GDM1 (cell line): ENCODE results near the gene DNM1.
"Not testable (repeated sequence)": the region's sequence is repeated elsewhere in the genome, so short reads cannot be mapped to it uniquely, and the experiment has no call there.

Experiments used
- DNase-seq: peaks from one replicate; lab custom pipeline; 2025; lab: John Stamatoyannopoulos, UW

DNM1 gene

DNA sequence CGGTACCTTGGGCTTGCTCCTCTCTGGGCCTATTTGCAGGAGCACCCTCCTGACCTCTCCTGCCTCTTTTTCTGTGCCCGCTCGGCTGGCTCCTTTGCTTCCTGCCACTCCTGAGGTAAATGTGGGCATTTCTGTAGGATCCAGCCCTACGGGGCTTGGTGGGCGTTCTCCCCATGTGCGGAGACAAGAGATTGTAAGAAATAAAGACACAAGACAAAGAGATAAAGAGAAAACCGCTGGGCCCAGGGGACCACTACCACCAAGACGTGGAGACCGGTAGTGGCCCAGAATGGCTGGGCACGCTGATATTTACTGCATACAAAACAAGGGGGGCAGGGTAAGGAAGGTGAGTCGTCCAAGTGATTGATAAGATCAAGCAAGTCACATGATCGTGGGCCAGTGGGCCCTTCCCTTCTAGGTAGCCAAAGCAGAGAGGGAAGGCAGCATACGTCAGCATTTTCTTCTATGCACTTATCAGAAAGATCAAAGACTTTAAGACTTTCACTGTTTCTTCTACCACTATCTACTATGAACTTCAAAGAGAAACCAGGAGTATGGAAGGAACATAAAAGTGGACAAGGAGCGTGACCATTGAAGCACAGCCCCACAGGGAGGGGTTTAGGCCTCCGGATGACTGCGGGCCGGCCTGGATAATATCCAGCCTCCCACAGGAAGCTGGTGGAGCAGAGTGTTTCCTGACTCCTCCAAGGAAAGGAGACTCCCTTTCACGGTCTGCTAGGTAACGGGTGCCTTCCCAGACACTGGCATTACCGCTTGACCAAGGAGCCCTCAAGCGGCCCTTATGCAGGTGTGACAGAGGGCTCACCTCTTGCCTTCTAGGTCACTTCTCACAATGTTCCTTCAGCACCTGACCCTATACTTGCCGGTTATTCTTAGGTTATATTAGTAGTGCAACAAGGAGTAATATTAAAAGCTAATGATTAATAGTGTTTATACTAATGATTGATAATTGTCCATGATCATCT, 76.2 kb downstream of the DNM1 start:
- DNase-seq: not testable (repeated sequence)

DNA sequence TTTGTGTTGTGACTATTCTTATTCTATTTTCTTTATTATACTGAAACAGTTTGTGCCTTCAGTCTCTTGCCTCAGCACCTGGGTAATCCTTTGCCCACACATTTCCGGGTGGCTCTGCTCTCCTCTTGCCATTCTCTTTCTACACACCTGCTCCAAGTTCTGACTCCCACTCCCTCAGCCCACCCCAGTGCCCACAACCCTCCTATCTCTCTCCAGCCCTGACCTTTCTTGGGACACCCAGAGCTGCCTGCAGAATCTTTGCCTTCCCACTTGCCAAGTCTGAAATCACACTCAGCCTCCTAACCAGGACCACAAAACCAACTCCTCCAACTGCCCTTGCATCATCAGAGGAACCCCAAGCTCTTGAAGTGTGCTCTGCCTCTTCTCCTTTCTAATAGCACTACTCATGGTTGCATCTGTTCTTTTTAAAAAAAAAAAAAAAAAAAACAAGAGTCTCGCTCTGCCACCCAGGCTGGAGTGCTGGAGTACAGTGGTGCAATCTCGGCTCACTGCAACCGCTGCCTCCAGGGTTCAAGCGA, 77.0 kb downstream of the DNM1 start:
- DNase-seq: no peak

DNA sequence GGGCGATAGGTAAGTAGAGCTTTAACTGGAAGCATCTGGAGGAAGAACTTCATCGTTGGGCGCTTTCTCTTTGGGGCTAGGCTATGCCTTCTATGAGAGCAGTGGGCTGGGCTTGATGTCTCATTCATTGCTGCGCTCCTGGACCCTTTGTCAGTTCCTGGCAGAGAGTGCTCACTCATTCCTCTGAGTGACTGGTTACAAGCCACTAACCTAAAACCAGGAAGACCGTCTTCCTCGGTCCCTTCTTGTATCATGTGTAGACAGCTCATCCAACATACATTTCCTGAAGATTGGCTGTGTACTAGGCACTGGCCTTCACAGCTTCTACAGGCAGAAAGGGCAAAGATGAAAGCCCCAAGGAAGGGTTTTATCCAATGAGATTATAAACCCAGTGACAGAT, 79.3 kb downstream of the DNM1 start:
- no peak for DNase-seq

DNA sequence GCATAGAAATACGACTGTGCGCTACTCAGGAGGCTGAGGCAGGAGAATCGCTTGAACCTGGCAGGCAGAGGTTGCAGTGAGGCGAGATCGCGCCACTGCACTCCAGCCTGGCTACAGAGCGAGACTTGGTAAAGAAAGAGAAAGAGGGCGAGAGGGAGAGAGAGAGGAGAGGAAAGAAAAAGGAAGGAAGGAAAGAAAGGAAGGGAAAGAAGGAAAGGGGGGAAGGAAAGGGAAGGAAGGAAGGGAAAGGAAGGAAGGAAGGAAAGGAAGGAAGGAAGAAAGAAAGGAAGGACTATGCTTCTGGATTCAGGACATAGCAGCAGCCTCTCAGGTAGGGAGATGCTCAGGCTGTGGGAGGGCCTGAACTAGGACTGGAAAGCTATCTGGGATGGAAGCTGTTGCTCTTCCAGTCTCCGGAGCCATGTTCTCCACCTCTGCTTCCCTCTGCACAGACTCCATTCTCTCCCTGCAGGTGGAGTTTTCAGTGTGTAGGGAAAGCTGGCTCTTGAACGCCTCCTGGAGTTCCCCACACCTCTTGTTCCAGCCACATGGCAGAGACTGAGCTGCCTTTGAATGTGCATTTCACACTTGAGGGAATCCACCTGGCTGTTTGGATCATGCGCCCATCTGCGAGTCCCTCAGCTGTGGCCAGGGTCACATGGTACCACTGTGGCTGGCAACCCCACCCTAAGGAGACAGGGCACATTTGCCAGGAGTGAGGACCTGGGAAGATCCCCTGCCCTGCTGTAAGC, 82.0 kb downstream of the DNM1 start:
- DNase-seq: no peak

DNA sequence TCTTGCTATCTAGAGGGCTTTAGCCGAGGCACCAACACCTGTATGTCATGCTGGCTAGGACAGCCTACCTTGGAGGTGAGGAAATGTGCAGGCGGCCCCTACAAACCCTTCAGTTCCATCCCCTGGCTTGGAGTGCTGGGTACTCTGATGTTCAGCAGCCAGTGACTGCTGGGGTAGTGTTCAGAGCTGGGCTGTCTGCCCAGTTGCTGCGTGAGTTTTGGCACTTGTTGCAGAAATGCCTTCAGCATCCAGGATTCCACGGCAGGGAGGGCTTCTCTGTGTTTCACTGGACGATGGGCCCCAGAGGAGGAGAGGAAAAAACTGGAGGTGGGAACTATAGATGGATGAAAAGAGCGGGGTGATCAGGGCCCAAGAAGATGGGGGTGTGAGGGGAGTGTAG, 83.3 kb downstream of the DNM1 start:
- DNase-seq: no peak

DNA sequence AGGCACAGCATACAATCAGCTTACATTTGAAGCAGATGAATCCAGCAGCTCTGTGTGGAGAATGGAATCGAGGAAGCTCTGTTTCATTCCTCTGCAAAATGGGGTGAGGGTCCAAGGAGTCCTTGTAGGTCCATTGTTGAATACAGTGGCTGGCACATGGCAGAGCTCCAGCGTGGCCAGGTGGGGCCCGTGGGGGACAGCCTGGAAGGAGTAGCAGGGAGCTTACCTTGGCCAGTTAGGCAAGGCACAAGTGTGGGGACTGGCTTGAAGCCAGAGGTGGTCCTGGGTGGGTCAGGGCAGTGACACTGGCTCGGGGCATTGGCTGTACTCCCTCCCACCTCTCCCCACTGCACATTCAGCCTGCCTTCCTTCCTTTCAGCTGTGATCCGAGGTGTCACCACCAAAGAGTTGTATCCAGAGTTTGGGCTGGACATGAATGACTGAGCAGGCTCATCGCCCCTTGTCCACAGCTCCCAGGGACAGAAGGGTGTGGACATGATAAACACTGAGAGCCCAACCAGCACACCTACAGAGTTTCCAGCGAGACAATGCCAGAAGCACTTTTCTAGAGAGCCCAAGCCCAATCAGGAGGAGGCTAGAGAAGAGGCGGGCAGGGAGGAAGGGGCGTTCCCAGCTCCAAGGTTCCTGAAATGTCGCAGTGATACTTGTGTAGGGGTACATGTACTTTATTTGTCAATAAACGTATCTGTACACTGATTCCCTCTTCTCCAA, 85.3 kb downstream of the DNM1 start:
- no peak for DNase-seq

DNA sequence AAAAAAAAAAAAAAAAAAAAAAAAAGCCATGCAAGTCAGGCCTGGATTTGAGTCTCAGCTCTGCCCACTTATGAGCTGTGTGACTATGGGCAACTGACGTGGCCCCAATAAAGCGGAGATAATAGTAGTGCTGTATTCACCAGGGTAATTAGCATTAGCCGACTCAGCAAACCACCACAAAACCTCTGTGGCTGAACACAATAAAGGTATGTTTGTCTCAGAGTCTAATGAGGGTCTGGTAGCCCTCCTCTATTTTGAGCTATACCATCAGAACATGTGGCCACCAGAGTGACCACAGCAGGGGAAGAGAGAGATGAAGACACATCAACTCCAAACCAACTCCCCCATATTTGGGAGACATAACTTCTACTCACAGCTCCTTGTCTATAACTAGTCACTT, 88.8 kb downstream of the DNM1 start:
- DNase-seq: no peak

DNA sequence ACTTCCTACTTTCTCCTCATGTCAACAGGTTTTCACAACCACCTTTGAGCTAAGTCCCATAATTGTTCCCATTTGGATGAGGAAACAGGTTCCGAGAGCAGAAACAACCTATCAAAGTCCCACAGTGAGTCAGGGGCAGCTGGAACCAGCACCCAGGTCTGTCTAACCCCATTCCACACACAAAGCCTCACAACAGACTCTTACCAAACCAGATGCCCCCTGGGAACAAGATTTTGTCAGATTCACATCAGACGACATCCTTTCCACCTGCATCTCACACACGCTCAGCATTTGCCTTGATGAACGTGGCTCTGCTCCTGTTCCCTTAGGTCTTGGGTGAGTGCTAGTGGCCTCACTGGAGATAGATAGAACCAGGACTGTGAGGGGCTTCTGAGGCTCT, 89.9 kb downstream of the DNM1 start:
- no peak for DNase-seq

DNA sequence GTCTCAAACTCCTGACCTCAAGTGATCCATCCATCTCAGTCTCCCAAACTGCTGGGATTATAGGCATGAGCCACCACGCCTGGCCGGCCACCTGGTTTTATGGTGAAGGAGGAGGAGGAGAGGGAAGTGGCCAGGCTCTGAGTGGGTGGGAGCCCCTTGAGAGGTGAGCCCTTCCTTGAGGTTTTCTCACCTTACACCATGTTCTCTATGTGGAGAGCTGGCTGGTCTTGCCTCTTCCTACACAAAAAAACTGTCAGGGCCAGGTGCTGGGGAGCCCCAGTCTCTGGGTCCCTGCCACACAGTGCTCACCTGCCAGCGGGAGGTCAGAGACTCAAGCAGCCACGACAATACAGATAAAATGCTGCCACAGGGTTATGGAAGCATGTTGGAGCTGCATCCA, 91.0 kb downstream of the DNM1 start:
- no peak for DNase-seq

DNA sequence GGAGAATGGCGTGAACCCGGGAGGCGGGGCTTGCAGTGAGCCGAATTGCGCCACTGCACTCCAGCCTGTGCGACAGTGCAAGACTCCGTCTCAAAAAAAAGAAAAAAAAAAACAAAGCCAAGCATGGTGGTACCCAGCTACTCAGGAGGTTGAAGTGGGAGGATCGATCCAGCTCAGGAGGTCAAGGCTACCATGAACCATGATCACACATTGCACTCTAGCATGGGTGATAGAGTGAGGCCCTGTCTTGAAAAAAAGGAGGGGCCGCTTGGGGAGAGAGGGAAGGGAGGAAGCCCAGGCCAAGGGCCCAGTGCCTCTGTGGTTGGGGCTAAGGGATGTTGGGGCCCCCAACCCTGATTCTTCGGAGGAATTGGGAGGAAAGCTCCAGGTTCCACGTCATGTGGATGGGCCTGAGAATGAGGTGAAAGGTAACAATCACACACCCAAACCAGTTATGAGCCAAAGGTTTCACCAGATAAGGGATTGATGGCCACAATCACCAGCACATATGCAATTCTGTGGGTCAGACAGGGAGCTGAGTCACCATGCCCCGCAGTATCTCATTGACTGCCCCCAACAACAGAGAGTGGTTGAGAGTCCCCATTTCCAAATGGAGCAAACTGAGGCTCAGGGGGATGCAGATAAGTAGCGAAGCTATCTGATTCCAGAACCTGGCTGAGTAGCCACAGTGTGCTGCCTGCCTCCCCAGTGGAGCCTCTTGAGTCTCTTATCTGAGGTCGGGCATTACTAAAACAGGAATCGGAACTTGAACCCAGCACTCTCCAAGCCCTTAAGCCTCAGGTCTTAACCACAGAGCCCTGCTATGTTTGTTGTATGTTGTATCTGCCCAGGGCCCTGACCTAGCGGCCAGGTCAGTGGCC, 93.4 kb downstream of the DNM1 start:
- no peak for DNase-seq

DNA sequence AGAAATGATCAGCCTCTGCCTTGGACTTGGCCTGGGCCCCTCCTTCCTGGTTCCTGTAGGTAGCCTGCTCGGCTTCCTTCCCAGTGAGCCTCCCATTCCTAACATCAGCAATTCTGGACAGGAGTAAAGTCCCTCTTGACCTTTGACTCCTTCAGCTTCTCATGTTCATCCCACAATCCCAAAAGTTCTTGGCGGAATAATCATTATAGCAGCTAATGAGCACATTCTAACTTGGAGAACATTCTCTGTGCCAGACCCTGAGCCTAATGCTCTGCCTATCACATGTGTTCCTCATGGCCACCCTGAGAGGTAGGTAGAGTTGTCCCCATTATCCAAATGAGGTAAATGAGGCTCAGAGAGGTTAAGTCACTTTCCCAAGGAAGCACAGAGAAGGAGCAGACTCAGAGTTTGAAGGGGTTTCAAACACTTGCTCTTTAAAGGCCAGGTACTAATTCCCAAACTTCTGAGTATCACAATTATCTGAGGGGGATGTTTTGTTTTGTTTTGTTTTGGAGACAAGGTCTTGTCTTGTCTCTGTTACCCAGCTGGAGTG, 94.1 kb downstream of the DNM1 start:
- no peak for DNase-seq

DNA sequence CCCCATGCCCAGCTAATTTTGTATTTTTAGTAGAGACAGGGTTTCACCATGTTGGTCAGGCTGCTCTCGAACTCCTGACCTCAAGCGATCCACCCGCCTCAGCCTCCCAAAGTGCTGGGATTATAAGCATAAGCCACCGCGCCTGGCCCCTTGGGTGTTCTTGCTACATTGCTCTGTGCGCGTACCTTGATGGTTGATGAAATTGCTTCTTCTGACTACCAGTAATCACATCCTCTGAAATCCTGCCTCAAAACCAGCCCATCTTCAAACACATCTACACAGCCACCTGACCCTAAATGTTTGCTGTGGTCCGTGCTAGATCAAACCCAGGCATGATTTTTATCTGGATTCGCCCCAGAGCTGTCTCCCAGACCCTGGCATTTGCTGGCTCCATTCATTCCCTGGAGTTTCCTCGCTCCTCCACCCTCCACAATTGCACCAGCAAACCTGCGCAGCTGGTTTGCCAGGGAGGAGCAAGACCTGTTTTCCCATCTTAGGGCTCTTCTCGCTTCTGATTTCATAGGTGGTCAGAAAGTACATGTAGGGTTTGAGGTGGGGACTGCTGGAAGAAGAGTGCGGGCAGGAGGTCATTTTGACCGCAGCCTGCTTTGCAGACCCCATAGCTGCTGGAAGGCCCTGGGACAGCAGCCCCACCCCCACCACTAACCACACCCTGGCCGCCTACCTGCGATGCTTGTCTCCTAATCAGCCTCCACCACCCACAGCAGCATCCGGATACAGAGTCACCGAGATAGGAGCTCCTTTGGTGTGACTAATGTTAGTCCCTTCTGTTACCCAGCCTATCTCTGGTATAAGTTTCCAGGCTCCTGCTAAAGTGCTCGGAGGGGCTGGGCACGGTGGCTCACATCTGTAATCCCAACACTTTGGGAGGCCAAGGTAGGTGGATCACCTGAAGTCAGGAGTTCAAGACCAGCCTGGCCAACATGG, 95.6 kb downstream of the DNM1 start:
- DNase-seq: no peak

DNA sequence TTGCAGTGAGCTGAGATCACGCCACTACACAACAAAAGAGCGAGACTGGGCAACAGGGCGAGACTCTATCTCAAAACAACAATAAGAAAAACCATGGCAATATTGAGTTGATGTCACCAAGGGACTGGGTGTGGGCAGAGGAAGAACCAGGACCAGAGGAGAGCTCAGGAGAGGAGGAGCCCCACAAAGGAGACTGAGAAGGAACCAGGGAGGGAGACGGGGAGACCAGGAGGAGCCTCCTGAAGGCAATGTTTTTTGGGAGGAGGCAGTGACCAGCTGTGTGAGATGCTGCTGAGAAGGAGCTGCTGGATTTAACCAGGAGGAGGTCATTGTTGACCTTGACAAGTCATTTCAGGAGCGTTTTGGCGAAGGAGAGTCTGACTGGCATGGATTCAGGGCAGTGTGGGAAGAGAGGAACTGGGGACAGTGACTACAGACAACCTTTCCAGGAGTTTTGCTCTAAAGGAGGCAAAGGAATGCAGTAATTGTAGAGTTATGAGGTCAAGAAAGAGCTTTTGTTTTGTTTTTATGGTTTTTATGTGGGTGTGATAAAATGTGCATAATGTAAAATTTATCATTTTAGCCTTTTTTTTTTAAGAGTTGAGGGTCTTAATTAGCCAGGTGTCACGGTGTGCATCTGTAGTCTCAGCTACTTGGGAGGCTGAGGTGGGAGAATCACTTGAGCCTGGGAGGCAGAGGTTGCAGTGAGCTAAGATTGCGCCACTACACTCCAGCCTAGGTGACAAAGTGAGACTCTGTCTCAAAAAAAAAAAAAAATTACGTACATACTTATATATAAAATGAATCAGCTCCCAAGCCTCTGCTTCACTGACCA, 101.2 kb downstream of the DNM1 start:
- DNase-seq: no peak
